ENCODE data around the gene ANXA1.

ANXA1 gene

DNA sequence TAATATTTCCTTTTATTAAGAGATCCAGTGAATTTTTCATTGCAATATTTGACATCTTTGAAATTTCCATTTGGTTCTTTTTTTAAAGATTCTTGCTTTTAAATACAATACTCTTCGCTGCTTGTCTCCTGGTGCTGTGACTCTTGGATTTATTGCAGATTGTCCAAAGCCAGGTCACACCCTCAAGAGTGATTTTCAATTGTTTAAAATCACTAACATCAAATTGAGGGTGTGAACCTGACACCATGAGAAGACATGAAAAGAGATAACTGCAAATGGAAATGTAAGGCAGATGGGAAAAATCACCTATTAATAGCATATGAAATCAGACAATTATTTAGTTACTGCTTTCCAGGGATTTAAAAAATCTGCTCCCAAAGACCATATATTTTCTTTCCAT lies 42.6 kb downstream of the ANXA1 start:
- no peak for TF ChIP-seq EZH2 (IDR thresholded peaks at IDR 0.05; ENCODE audit: borderline replicate concordance, low read length)
- TF ChIP-seq, protein P1, sequence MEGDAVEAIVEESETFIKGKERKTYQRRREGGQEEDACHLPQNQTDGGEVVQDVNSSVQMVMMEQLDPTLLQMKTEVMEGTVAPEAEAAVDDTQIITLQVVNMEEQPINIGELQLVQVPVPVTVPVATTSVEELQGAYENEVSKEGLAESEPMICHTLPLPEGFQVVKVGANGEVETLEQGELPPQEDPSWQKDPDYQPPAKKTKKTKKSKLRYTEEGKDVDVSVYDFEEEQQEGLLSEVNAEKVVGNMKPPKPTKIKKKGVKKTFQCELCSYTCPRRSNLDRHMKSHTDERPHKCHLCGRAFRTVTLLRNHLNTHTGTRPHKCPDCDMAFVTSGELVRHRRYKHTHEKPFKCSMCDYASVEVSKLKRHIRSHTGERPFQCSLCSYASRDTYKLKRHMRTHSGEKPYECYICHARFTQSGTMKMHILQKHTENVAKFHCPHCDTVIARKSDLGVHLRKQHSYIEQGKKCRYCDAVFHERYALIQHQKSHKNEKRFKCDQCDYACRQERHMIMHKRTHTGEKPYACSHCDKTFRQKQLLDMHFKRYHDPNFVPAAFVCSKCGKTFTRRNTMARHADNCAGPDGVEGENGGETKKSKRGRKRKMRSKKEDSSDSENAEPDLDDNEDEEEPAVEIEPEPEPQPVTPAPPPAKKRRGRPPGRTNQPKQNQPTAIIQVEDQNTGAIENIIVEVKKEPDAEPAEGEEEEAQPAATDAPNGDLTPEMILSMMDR (IDR thresholded peaks at IDR 0.05; ENCODE audit: low read length) = no peak
- H3K9me2 ChIP-seq (ENCODE audit: low read depth, low read length) = no peaks in the 10 kb centered on the region
- no peak overlapping the region for H2AFZ ChIP-seq (ENCODE audit: low read length)
- no peaks in the 10 kb centered on the region for H3K36me3 ChIP-seq (ENCODE audit: insufficient read depth, low read length)
- no peaks in the 10 kb centered on the region for H4K20me1 ChIP-seq (ENCODE audit: insufficient read depth, low read length)
- no peaks in the 10 kb centered on the region for H3K9me3 ChIP-seq (ENCODE audit: low read length)
- H3K79me2 ChIP-seq (ENCODE audit: insufficient read depth, low read length) = no peaks in the 10 kb centered on the region
- no peaks in the 10 kb centered on the region for H3K27me3 ChIP-seq (ENCODE audit: insufficient read depth, low read length)
- H3F3A ChIP-seq (ENCODE audit: insufficient read depth, low read length) = no peaks in the 10 kb centered on the region
- H3K4me1 ChIP-seq (ENCODE audit: insufficient read depth, low read length, severe bottlenecking) = no peaks in the 10 kb centered on the region
- H3K9ac ChIP-seq (ENCODE audit: low read length) = no peak overlapping the region
- no peak overlapping the region for H3K4me2 ChIP-seq (ENCODE audit: low read length)
- no peak overlapping the region for H3K27ac ChIP-seq (ENCODE audit: low read depth, low read length, poor library complexity, severe bottlenecking)
- H3K4me3 ChIP-seq (ENCODE audit: low read depth, low read length, poor library complexity, severe bottlenecking) = no peak overlapping the region

DNA sequence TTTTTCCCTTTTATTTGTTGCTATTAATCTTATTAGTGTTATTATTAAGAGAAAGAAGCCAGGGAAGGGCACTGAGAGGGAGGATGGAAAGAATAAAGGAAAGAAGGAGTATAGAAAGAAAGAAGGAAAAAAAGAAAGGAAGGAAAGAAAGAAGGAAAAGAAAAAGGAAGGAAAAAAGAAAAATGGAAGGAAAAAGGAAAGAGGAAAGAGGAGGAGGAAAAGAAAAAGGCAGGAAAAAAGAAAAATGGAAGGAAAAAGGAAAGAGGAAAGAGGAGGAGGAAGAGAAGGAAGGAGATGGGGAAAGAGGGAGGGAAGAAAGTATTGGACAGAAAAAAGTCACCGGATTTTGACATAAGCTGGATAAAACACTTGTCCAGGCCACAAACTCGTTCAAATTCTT lies 47.8 kb downstream of the ANXA1 start:
- Histone ChIP-seq H3K9me3 (ENCODE audit: low read length) (no peaks in the 10 kb centered on the region), H3K9ac (ENCODE audit: low read length) (no peak overlapping the region), H3K4me3 (ENCODE audit: low read depth, low read length, poor library complexity, severe bottlenecking) (no peak overlapping the region), H3K79me2 (ENCODE audit: insufficient read depth, low read length) (no peaks in the 10 kb centered on the region), H3F3A (ENCODE audit: insufficient read depth, low read length) (no peaks in the 10 kb centered on the region), H3K4me2 (ENCODE audit: low read length) (no peak overlapping the region), H3K4me1 (ENCODE audit: insufficient read depth, low read length, severe bottlenecking) (no peaks in the 10 kb centered on the region), H2AFZ (ENCODE audit: low read length) (no peak overlapping the region), H3K9me2 (ENCODE audit: low read depth, low read length) (no peaks in the 10 kb centered on the region), H3K27ac (ENCODE audit: low read depth, low read length, poor library complexity, severe bottlenecking) (no peak overlapping the region), H3K27me3 (ENCODE audit: insufficient read depth, low read length) (no peaks in the 10 kb centered on the region), H3K36me3 (ENCODE audit: insufficient read depth, low read length) (no peaks in the 10 kb centered on the region), H4K20me1 (ENCODE audit: insufficient read depth, low read length) (no peaks in the 10 kb centered on the region)
- TF ChIP-seq EZH2 (IDR thresholded peaks at IDR 0.05; ENCODE audit: borderline replicate concordance, low read length) = no peak
- TF ChIP-seq, protein P1 (IDR thresholded peaks at IDR 0.05; ENCODE audit: low read length) = no peak

DNA sequence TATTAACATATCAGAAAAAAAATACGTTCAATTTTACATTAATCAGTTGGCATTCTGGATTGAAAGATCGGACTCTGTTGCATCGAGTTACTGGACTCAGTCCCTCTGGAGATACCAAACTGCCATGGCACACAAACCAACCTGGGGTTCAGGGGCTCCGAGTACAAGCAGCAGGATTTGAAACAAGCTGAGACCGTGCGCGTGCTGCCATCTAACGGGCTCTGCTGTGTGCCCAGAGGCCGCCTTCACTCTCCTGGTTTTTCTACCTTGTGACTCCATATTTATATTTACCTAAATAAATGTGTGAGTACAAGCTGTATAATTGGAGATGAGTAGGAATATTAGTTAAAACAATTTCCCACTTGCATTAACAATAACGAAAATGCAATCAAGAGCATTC lies 48.2 kb downstream of the ANXA1 start:
- Histone ChIP-seq H3K9ac (ENCODE audit: low read length) (no peak overlapping the region), H3K4me2 (ENCODE audit: low read length) (no peak overlapping the region), H3K4me1 (ENCODE audit: insufficient read depth, low read length, severe bottlenecking) (no peaks in the 10 kb centered on the region), H4K20me1 (ENCODE audit: insufficient read depth, low read length) (no peaks in the 10 kb centered on the region), H3K36me3 (ENCODE audit: insufficient read depth, low read length) (no peaks in the 10 kb centered on the region), H3K4me3 (ENCODE audit: low read depth, low read length, poor library complexity, severe bottlenecking) (no peak overlapping the region), H3K79me2 (ENCODE audit: insufficient read depth, low read length) (no peaks in the 10 kb centered on the region), H3F3A (ENCODE audit: insufficient read depth, low read length) (no peaks in the 10 kb centered on the region), H3K27me3 (ENCODE audit: insufficient read depth, low read length) (no peaks in the 10 kb centered on the region), H3K27ac (ENCODE audit: low read depth, low read length, poor library complexity, severe bottlenecking) (no peak overlapping the region), H3K9me2 (ENCODE audit: low read depth, low read length) (no peaks in the 10 kb centered on the region), H3K9me3 (ENCODE audit: low read length) (no peaks in the 10 kb centered on the region), H2AFZ (ENCODE audit: low read length) (no peak overlapping the region)
- TF ChIP-seq EZH2 (IDR thresholded peaks at IDR 0.05; ENCODE audit: borderline replicate concordance, low read length) = no peak
- TF ChIP-seq, protein P1 (IDR thresholded peaks at IDR 0.05; ENCODE audit: low read length) = peak; percentile 33

Data from OCI-LY1 (cell line).